Motor neuron (in vitro differentiated cells): Measurements from ENCODE around the gene KRTAP9-7. TPM values are rescaled to one million over a fixed set of nuclear protein-coding genes. Genes with fewer than 3 reads are reported as not detected.
"Not testable (repeated sequence)": the region's sequence is repeated elsewhere in the genome, so short reads cannot be mapped to it uniquely, and the experiment has no call there.

Experiments used
- ATAC-seq, 8 experiments: fragments of 200-7000 bp; cut with Tn5 transposase; replicated peaks in 6 of 8; 2 replicates each; pipeline ENCODE4 v1.8.0; 2021; ENCODE audit warnings: mild to moderate bottlenecking in 8 of 8, moderate library complexity in 8 of 8
- H3K27ac ChIP-seq, 2 donors: fragments of 250-450 bp; sonication (Bioruptor Pico); 2 replicates each; pipeline ENCODE4 v1.9.0; 2021; ENCODE audit warnings: antibody characterized with exemption in 2 of 2, mild to moderate bottlenecking in 2 of 2, moderate library complexity in 1 of 2
- H3K4me1 ChIP-seq, 2 donors: fragments of 250-450 bp; sonication (Bioruptor Pico); replicated peaks in 1 of 2; 2 replicates each; pipeline ENCODE4 v1.6.1; 2021; ENCODE audit warnings: antibody characterized with exemption in 2 of 2, mild to moderate bottlenecking in 2 of 2, moderate library complexity in 1 of 2
- H3K4me3 ChIP-seq, 5 donors: fragments of 250-450 bp; sonication (Bioruptor Pico); 2 replicates each; pipeline ENCODE4 v1.9.0; 2021; ENCODE audit warnings: antibody characterized with exemption in 5 of 5, mild to moderate bottlenecking in 5 of 5, moderate library complexity in 4 of 5
- WGBS, 10 experiments: fragments of 450-650 bp; shearing (Covaris generic); methylation state at CpG; one replicate each; pipeline ENCODE4 v1.0.0; 2022; 5-methylcytosine and 5-hydroxymethylcytosine counted together
- in situ Hi-C, 9 experiments: fragments of 400-800 bp; cut with MboI; loops; one replicate each; pipeline ENCODE4 v1.15.0; 2021; ENCODE audit warnings: low sequenced_read_pairs in 9 of 9, low pct_unique_long_range_greater_than_20kb in 2 of 9; ENCODE audit not compliant: unreplicated experiment in 9 of 9
- total RNA-seq, 8 experiments: library from RNA; unstranded; fragments of 300-600 nt; gene quantifications; 2 replicates each; pipeline versions ENCODE4 v1.2.3 to v1.2.4, GENCODE V29; 2022

Gene KRTAP9-7
- total RNA-seq = under 1 TPM in 1 of 8 experiments, not detected in 7; 0.45 TPM

- H3K4me3 ChIP-seq, H3K27ac ChIP-seq, ATAC-seq, H3K4me1 ChIP-seq, in situ Hi-C loops: not testable (repeated sequence)
- 100% methylated on average over 2 of the region's 3 CpGs; no CpG with 5 or more reads in 9 of the 10 experiments for WGBS, 10 experiments
Observed at GRCh38 chr17:41275648-41276190, at the start of gene KRTAP9-7. Gene KRTAP9-7, plus strand, starts transcription at chr17:41275698. Its CDS starts 0 bp downstream, at chr17:41275698.

GRCh38 chr17:41226051-41226450 lies 49.4 kb upstream of the KRTAP9-7 start:
- H3K4me3 ChIP-seq = no peak overlapping the region
- no peak for ATAC-seq
- no peak overlapping the region for H3K27ac ChIP-seq
- WGBS, 10 experiments = 60 to 100% (median 97%) methylated on average over 1 to 6 of the region's 6 CpGs; no CpG with 5 or more reads in 2 of the 10 experiments
- no peaks in the 10 kb centered on the region for H3K4me1 ChIP-seq
- in situ Hi-C loops = no loop called here

GRCh38 chr17:41226598-41227095 lies 48.9 kb upstream of the KRTAP9-7 start, which contains the start of gene KRTAP9-2:
Gene KRTAP9-2, plus strand, starts transcription at chr17:41226648. Its CDS starts 7 bp downstream, at chr17:41226655.
- H3K4me1 ChIP-seq, in situ Hi-C loops, H3K4me3 ChIP-seq, ATAC-seq, H3K27ac ChIP-seq: not testable (repeated sequence)
- no CpG with 5 or more reads among the region's 4 CpGs for WGBS, 10 experiments

- in situ Hi-C loops = no loop called here
- no peak for ATAC-seq
- H3K4me1 ChIP-seq = peaks cover 0 to 5% of the 10 kb centered on the region in 2 donors
- H3K4me3 ChIP-seq = no peak overlapping the region
- H3K27ac ChIP-seq = no peak overlapping the region
Observed at GRCh38 chr17:41230094-41230493, 45.4 kb upstream of the KRTAP9-7 start.

GRCh38 chr17:41231731-41232130 lies 43.8 kb upstream of the KRTAP9-7 start:
- Histone ChIP-seq H3K4me3 (no peak overlapping the region), H3K27ac (no peak overlapping the region), H3K4me1 (peaks cover 0 to 5% of the 10 kb centered on the region in 2 donors)
- 4 to 100% (median 75%) methylated on average over 1 to 6 of the region's 6 CpGs; no CpG with 5 or more reads in 2 of the 10 experiments for WGBS, 10 experiments
- ATAC-seq = no peak
- in situ Hi-C loops = no loop called here

GRCh38 chr17:41232399-41233105 lies 42.9 kb upstream of the KRTAP9-7 start, which contains the start of gene KRTAP9-3:
Gene KRTAP9-3, plus strand, starts transcription at chr17:41232449. Its CDS starts 53 bp downstream, at chr17:41232502.
- 67% methylated on average over 1 of the region's 1 CpG; no CpG with 5 or more reads in 9 of the 10 experiments for WGBS, 10 experiments
- H3K27ac ChIP-seq, H3K4me3 ChIP-seq, ATAC-seq, H3K4me1 ChIP-seq, in situ Hi-C loops: not testable (repeated sequence)

GRCh38 chr17:41237116-41237515 lies 38.4 kb upstream of the KRTAP9-7 start:
- WGBS, 10 experiments = 72 to 90% (median 76%) methylated on average over 2 to 3 of the region's 4 CpGs; no CpG with 5 or more reads in 7 of the 10 experiments
- in situ Hi-C loops, ATAC-seq, H3K4me3 ChIP-seq, H3K4me1 ChIP-seq, H3K27ac ChIP-seq: not testable (repeated sequence)

GRCh38 chr17:41237949-41238437 lies 37.5 kb upstream of the KRTAP9-7 start, which contains the start of gene KRTAP9-8:
Gene KRTAP9-8, plus strand, starts transcription at chr17:41237999. Its CDS starts 53 bp downstream, at chr17:41238052.
- WGBS, 10 experiments = 60 to 83% methylated on average over 1 of the region's 3 CpGs; no CpG with 5 or more reads in 8 of the 10 experiments
- in situ Hi-C loops, ATAC-seq, H3K4me3 ChIP-seq, H3K27ac ChIP-seq, H3K4me1 ChIP-seq: not testable (repeated sequence)

- H3K4me1 ChIP-seq, in situ Hi-C loops, H3K27ac ChIP-seq, H3K4me3 ChIP-seq: not testable (repeated sequence)
- WGBS, 10 experiments = 4 to 56% (median 31%) methylated on average over 1 to 2 of the region's 2 CpGs; no CpG with 5 or more reads in 3 of the 10 experiments
- ATAC-seq = peak in 3 of 8 experiments; percentile 46 to 69 (median 61)
Observed at GRCh38 chr17:41246995-41247787, 28.3 kb upstream of the KRTAP9-7 start.

GRCh38 chr17:41249637-41250240 lies 25.8 kb upstream of the KRTAP9-7 start, which contains the start of gene KRTAP9-4:
Gene KRTAP9-4, plus strand, starts transcription at chr17:41249687. Its CDS starts 34 bp downstream, at chr17:41249721.
- H3K4me1 ChIP-seq, ATAC-seq, in situ Hi-C loops, H3K4me3 ChIP-seq, H3K27ac ChIP-seq: not testable (repeated sequence)
- WGBS, 10 experiments = 80% methylated on average over 1 of the region's 2 CpGs; no CpG with 5 or more reads in 9 of the 10 experiments

- Histone ChIP-seq H3K4me3 (no peak overlapping the region), H3K27ac (no peak overlapping the region), H3K4me1 (no peaks in the 10 kb centered on the region)
- ATAC-seq = no peak
- in situ Hi-C loops = no loop called here
- WGBS, 10 experiments = 33 to 88% (median 76%) methylated on average over 1 of the region's 1 CpG; no CpG with 5 or more reads in 6 of the 10 experiments
Observed at GRCh38 chr17:41251261-41251660, 24.2 kb upstream of the KRTAP9-7 start.

GRCh38 chr17:41254861-41255260 lies 20.6 kb upstream of the KRTAP9-7 start:
- Histone ChIP-seq H3K4me3 (no peak overlapping the region), H3K27ac (no peak overlapping the region), H3K4me1 (no peaks in the 10 kb centered on the region)
- in situ Hi-C loops = no loop called here
- ATAC-seq = no peak
- 0 to 40% methylated on average over 1 of the region's 1 CpG; no CpG with 5 or more reads in 8 of the 10 experiments for WGBS, 10 experiments
